Thyroid gland (tissue), 4 donors: ENCODE results near the gene RPLP2. TPM values are rescaled to one million over a fixed set of nuclear protein-coding genes. Genes with fewer than 3 reads are reported as not detected.

Experiments
- DNase-seq, 2 donors: peaks; one replicate each; pipeline ENCODE4 v3.0.0-alpha.2; 2019
- H3K27ac ChIP-seq, 3 donors: fragments of 200-600 bp; sonication (generic); 1 replicate in 2 of 3; 2 replicates in 1 of 3; pipeline ENCODE4 v1.5.1; 2016 to 2019; ENCODE audit warnings: mild to moderate bottlenecking in 1 of 3, moderate library complexity in 1 of 3
- H3K27me3 ChIP-seq: fragments of 200-600 bp; sonication (generic); one replicate; pipeline ENCODE4 v1.5.1; 2019
- H3K36me3 ChIP-seq, 2 donors: fragments of 200-600 bp; sonication (generic); one replicate each; pipeline ENCODE4 v1.5.1; 2016 to 2019
- H3K4me1 ChIP-seq, 2 donors: fragments of 200-600 bp; sonication (generic); one replicate each; pipeline ENCODE4 v1.5.1; 2017 to 2019
- H3K4me3 ChIP-seq, 3 donors: fragments of 200-600 bp; sonication (generic); replicated peaks in 1 of 3; 1 replicate in 2 of 3; 2 replicates in 1 of 3; pipeline ENCODE4 v1.5.1; 2016; ENCODE audit warnings: mild to moderate bottlenecking in 1 of 3
- H3K9me3 ChIP-seq: fragments of 200-600 bp; sonication (generic); one replicate; pipeline ENCODE4 v1.5.1; 2017
- POLR2A ChIP-seq, 2 donors: fragments of 450-650 bp; IDR thresholded peaks; one replicate each; pipeline ENCODE4 v1.6.1; 2017; ENCODE audit warnings: antibody characterized with exemption in 2 of 2, mild to moderate bottlenecking in 2 of 2, moderate library complexity in 1 of 2
- WGBS, 2 donors: methylation state at CpG; one replicate each; pipeline ENCODE4 v1.1.5; 2017; 5-methylcytosine and 5-hydroxymethylcytosine counted together
- intact Hi-C: fragments of 100-400 bp; cut with DNase I; formaldehyde crosslinking; loops from one replicate; pipeline ENCODE4 v1.15.1; 2023
- small RNA-seq: library from RNA; depleted of rRNA; stranded (forward); fragments of <200 nt; gene quantifications from one replicate; pipeline ENCODE3, GENCODE V24; 2016
- total RNA-seq, 4 donors: library from RNA; depleted of rRNA; stranded (reverse); fragments of >200 nt; gene quantifications; one replicate each; pipeline ENCODE4 v1.2.3, GENCODE V29; 2016

RPLP2 gene
- total RNA-seq, 4 donors from 2014 or later, result 172 to 526 (median 290) TPM

- no peaks in the 10 kb centered on the region for H3K27me3 ChIP-seq
- 56 to 64% methylated on average over 14 to 15 of the region's 20 CpGs for WGBS, 2 donors
- intact Hi-C loops, result no loop called here
- no peak overlapping the region for H3K27ac ChIP-seq
- no peaks in the 10 kb centered on the region for H3K9me3 ChIP-seq
- H3K36me3 ChIP-seq, result peaks cover 4 to 22% of the 10 kb centered on the region in 2 donors
- DNase-seq, result no peak
- no peak overlapping the region for H3K4me3 ChIP-seq
- TF ChIP-seq POLR2A (IDR thresholded peaks at IDR 0.05), result no peak
- peaks cover 5% of the 10 kb centered on the region in 2 donors for H3K4me1 ChIP-seq
These were observed 52.4 kb downstream of the RPLP2 start for GRCh38 chr11:862081-862661.

Small RNAs within 50 kb of the gene (small RNA-seq; reads per million reads assigned to genes)
- gene SNORA52, result not detected

Other genes with a start within 250 kb of the RPLP2 start
- gene LMNTD2, start 249.2 kb upstream of the RPLP2 start, total RNA-seq, result 1 to 10 TPM; 4.2 to 8.8 (median 6.6) TPM
- gene RASSF7, start 249.0 kb upstream of the RPLP2 start, total RNA-seq, result 10 to 100 TPM; 18.6 to 60.0 (median 24.8) TPM
- gene PHRF1, start 233.5 kb upstream of the RPLP2 start, total RNA-seq, result 10 to 100 TPM; 18.3 to 31.0 (median 19.3) TPM
- gene IRF7, start 194.0 kb upstream of the RPLP2 start, total RNA-seq, result 10 to 100 TPM; 15.4 to 42.4 (median 29.1) TPM
- not detected for gene CDHR5, start 185.0 kb upstream of the RPLP2 start, total RNA-seq
- not detected for gene SCT, start 182.8 kb upstream of the RPLP2 start, total RNA-seq
- gene DRD4, start 172.7 kb upstream of the RPLP2 start, total RNA-seq, result under 1 TPM in 2 of 4 donors, not detected in 2; 0.88 to 0.89 TPM
- gene DEAF1, start 114.7 kb upstream of the RPLP2 start, total RNA-seq, result 100 to 1,000 TPM in 1 of 4 donors, 10 to 100 TPM in 3; 61.8 to 103 (median 87.6) TPM
- 100 to 1,000 TPM in 1 of 4 donors, 10 to 100 TPM in 3; 57.3 to 103 (median 67.7) TPM for gene TMEM80, start 114.2 kb upstream of the RPLP2 start, total RNA-seq
- gene EPS8L2, start 103.7 kb upstream of the RPLP2 start, total RNA-seq, result 100 to 1,000 TPM; 185 to 259 (median 195) TPM
- 100 to 1,000 TPM; 300 to 965 (median 558) TPM for gene TALDO1, start 62.5 kb upstream of the RPLP2 start, total RNA-seq
- 10 to 100 TPM; 27.4 to 47.6 (median 35.5) TPM for gene GATD1, start 32.5 kb upstream of the RPLP2 start, total RNA-seq
- gene CEND1, start 19.9 kb upstream of the RPLP2 start, total RNA-seq, result under 1 TPM in 2 of 4 donors, not detected in 2; 0.44 to 0.45 TPM
- gene SLC25A22, start 11.7 kb upstream of the RPLP2 start, total RNA-seq, result 10 to 100 TPM in 1 of 4 donors, 1 to 10 TPM in 3; 5.1 to 13.1 (median 7.8) TPM
- 10 to 100 TPM; 11.9 to 33.2 (median 16.1) TPM for gene PIDD1, start 4.7 kb upstream of the RPLP2 start, total RNA-seq
- 10 to 100 TPM; 35.8 to 95.0 (median 57.6) TPM for gene PNPLA2, start 8.9 kb downstream of the RPLP2 start, total RNA-seq
- 10 to 100 TPM in 2 of 4 donors, 1 to 10 TPM in 2; 4.1 to 21.2 (median 12.3) TPM for gene CRACR2B, start 18.0 kb downstream of the RPLP2 start, total RNA-seq
- gene CD151, start 23.0 kb downstream of the RPLP2 start, total RNA-seq, result 100 to 1,000 TPM; 135 to 326 (median 298) TPM
- 10 to 100 TPM; 17.9 to 89.2 (median 52.4) TPM for gene POLR2L, start 32.6 kb downstream of the RPLP2 start, total RNA-seq
- gene TSPAN4, start 32.9 kb downstream of the RPLP2 start, total RNA-seq, result 100 to 1,000 TPM in 2 of 4 donors, 10 to 100 TPM in 2; 86.1 to 127 (median 107) TPM
- 100 to 1,000 TPM in 2 of 4 donors, 10 to 100 TPM in 2; 75.0 to 144 (median 93.8) TPM for gene CHID1, start 100.8 kb downstream of the RPLP2 start, total RNA-seq
- 10 to 100 TPM; 37.2 to 67.3 (median 54.1) TPM for gene AP2A2, start 115.9 kb downstream of the RPLP2 start, total RNA-seq
- gene MUC6, start 226.8 kb downstream of the RPLP2 start, total RNA-seq, result not detected